Endothelial cell of coronary artery (primary cell): ENCODE measurements around the gene ZNF77. TPM values are rescaled to one million over a fixed set of nuclear protein-coding genes. Genes with fewer than 3 reads are reported as not detected.

Experiments used
- total RNA-seq: library from RNA; depleted of rRNA; stranded (reverse); fragments of >200 nt; gene quantifications from 2 replicates; pipeline ENCODE4 v1.2.3, GENCODE V29; 2014

The ZNF77 gene
- 7.6 and 10.4 TPM in 2 replicates for total RNA-seq

DNA sequence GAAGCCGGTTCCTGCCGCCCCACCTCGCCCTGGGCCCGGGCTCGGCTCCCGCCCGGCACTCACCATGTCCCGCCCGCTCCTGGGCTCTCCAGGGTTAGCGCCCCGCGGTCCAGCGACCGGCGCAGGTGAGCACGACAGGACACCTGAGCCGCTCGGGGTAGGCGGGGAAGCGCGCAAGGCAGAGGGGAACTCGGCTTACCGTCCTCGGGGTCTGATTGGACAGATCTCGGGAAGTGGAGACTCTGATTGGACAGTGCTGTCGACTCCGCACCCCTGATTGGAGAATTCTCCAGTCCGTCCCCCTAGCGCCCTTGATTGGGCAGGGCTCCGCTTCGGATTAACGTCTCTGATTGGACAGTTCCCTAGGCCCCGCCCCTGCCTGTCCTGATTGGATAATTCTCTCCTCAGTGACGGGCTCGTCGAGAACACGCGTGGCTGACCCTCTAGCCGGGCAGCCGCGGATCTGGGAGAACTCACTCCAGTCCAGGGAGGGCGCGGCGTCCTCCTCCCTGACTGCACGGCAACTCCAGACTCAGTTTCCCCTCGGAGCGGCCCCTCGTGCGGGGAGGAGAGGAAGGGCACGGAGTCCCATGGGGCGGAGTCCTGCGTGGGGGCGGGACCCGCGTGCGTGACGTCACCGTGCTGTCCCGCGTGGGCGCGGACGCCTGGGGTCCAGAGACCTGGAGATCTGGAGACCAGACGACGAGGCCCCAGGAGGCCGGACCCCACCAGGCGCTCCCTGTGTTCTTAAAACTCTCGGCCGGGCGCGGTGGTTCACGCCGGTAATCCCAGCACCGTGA, at the start of gene ZNF77:
ZNF77 (minus strand) TSS at position 197 of the 800 bp plus-strand sequence; CDS start at position 66, 131 bp downstream.

DNA sequence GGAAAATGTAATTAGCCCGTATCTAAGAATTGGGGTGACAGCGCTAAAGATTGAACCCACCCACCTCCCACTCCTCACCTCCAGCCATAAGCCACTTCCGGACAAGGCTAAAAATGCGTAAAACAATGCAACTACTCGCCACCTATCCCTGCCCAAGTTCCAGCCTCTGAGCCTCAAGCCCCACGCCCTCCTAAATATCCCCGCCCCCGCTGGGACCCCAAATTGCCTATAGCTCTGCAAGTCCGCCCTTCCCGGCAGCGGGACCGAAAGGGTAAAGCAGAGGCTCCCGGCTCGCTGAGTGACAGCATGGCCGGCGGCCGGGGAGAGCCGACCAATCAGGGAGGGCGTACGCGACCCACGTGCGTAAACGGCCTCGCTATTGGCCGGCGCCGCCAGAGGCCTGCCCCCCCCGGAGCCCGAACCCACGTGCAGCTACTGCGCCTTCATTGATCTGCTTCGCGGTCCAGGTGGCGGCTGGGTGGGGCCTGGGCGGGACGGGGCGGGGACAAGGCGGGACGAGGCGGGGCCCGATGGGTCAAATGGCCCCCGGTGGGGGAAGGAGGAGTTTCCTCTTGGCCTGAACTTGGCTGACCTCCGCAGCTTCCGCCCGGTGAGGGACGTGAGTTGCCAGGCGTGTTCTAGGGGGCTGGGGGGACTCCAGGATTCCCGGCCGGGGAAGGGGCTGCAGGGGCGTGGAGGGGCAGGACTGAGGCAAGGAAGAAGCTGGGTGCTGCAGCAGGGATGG, 32.4 kb upstream of the ZNF77 start, which contains the start of gene TLE6:
TLE6 (plus strand) TSS at position 564 of the 745 bp plus-strand sequence. CDS start 670 bp downstream, outside the sequence.

DNA sequence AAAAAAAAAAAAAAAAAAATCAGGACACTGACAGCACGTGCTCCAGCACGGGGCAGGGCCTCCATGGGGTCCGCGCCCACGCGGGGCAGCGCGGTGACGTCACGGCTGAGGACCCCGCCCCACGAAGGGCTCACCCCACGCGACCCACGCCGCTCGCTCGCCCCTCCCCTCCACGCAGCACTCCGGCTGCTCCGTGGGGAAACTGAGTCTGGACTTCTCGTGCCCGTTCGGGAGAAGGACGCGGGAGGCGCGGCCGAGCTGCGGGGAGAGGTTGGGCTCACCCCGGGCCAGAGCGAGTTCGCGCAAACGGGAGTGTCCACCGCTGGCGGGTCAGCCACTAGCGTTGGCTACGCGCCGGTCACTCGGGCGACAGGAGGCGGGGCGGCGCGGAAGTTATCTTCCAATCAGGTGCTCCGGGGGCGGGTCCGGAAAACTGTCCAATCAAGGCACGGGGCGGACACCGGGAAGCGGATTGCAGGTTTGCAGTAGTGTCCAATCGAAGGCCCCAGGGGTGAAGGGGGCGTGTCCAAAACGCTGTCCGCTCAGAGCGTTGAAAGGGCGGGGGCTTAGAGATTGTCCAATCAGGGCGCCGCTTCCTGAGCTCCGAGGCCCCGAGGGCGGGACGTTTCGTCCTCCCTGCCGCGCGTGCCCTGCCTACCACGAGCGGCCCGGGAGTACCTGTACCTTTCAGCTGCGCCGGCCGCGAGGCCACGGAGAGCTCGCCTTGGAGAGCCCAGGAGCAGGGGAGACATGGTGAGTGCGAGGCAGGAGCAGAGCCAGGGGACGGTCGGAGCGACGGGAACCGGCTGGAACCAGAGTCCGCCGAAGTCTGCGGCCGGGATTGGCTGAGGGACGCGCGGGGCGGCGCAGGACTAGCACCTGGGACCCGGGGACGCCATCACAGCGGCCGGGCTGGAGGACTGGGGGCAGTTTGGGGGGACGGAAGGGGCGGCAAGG, 44.2 kb downstream of the ZNF77 start, which contains the start of gene ZNF57:
ZNF57 (plus strand) TSS at position 633 of the 957 bp plus-strand sequence; CDS start at position 751, 118 bp downstream.

Other genes with a start within 250 kb of the ZNF77 start
- 0.18 and 0.28 TPM in 2 replicates for gene GNG7, start 242.3 kb downstream of the ZNF77 start, total RNA-seq
- 0.09 TPM in 1 of 2 replicates, not detected in the other for gene DIRAS1, start 223.6 kb downstream of the ZNF77 start, total RNA-seq
- gene SLC39A3, start 205.0 kb downstream of the ZNF77 start, total RNA-seq, result 19.9 and 21.0 TPM in 2 replicates
- 35.7 and 36.8 TPM in 2 replicates for gene SGTA, start 161.7 kb downstream of the ZNF77 start, total RNA-seq
- gene THOP1, start 159.5 kb downstream of the ZNF77 start, total RNA-seq, result 110 and 144 TPM in 2 replicates
- gene ZNF554, start 125.1 kb downstream of the ZNF77 start, total RNA-seq, result 2.3 and 2.9 TPM in 2 replicates
- gene ZNF555, start 103.5 kb downstream of the ZNF77 start, total RNA-seq, result 4.4 and 5.4 TPM in 2 replicates
- not detected in 2 replicates for gene ZNF556, start 77.6 kb downstream of the ZNF77 start, total RNA-seq
- gene ZNF57, start 44.0 kb downstream of the ZNF77 start, total RNA-seq, result 4.4 and 4.6 TPM in 2 replicates
- 0.99 and 4.5 TPM in 2 replicates for gene TLE6, start 32.6 kb upstream of the ZNF77 start, total RNA-seq
- 11.8 and 47.5 TPM in 2 replicates for gene TLE2, start 84.3 kb upstream of the ZNF77 start, total RNA-seq
- 148 and 183 TPM in 2 replicates for gene TLE5, start 117.5 kb upstream of the ZNF77 start, total RNA-seq
- 84.1 and 92.1 TPM in 2 replicates for gene GNA11, start 149.4 kb upstream of the ZNF77 start, total RNA-seq
- under 0.01 TPM in 1 of 2 replicates, not detected in the other for gene GNA15, start 191.1 kb upstream of the ZNF77 start, total RNA-seq
- 0.47 and 1.1 TPM in 2 replicates for gene S1PR4, start 233.8 kb upstream of the ZNF77 start, total RNA-seq
- 50.9 and 60.7 TPM in 2 replicates for gene NCLN, start 241.0 kb upstream of the ZNF77 start, total RNA-seq